ENCODE data around the gene KLK2. TPM values are rescaled to one million over a fixed set of nuclear protein-coding genes. Genes with fewer than 3 reads are reported as not detected.

The KLK2 gene
- polyA plus RNA-seq, 1 experiment, result not detected

DNA sequence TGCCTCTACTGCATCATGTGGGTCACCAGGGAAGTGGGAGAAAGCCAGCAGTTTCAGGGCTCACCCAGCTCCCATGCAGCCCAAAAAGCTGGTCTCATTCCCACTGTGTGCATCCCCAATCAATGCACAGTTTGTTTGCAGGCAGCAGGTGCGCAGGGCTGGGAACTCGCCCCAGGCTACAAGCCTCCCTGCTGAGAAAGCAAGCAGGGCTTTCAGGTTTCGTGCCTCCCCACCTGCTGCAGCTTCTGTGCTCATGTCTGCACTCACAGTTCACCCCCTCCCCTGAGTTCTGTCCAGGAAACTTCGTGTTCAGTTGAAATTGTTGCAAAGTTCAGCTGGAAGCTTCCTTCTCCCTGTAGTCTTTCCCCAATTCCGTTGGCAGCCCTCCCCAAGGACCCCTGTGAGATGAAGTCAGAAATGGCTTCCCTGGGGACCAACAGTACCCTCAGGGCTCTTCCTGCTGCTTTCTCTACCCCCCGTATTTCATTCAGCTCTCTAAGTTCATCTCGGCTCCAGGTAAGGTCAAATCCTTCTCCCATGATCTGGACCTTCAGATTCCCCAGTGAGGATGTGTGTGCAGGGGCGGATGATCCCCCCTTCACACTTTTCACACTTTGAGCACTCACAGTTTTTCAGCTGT is 28.8 kb upstream of the KLK2 start:
- no peak for DNase-seq (ENCODE audit: low read depth, low spot score)
- ChIA-PET POLR2A (no interaction called here), CTCF (no interaction called here)
- Histone ChIP-seq H3K27me3 (ENCODE audit: control insufficient read depth, insufficient read depth, low read length) (no peaks in the 10 kb centered on the region), H3K9me3 (ENCODE audit: control insufficient read depth, insufficient read depth, low read length) (no peaks in the 10 kb centered on the region), H3K4me3 (ENCODE audit: low read depth, low read length) (no peak overlapping the region), H3K27ac (ENCODE audit: low read depth, low read length) (no peak overlapping the region)
- TF ChIP-seq, protein P1, sequence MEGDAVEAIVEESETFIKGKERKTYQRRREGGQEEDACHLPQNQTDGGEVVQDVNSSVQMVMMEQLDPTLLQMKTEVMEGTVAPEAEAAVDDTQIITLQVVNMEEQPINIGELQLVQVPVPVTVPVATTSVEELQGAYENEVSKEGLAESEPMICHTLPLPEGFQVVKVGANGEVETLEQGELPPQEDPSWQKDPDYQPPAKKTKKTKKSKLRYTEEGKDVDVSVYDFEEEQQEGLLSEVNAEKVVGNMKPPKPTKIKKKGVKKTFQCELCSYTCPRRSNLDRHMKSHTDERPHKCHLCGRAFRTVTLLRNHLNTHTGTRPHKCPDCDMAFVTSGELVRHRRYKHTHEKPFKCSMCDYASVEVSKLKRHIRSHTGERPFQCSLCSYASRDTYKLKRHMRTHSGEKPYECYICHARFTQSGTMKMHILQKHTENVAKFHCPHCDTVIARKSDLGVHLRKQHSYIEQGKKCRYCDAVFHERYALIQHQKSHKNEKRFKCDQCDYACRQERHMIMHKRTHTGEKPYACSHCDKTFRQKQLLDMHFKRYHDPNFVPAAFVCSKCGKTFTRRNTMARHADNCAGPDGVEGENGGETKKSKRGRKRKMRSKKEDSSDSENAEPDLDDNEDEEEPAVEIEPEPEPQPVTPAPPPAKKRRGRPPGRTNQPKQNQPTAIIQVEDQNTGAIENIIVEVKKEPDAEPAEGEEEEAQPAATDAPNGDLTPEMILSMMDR (IDR thresholded peaks at IDR 0.05; ENCODE audit: low read depth, low read length), result no peak

DNA sequence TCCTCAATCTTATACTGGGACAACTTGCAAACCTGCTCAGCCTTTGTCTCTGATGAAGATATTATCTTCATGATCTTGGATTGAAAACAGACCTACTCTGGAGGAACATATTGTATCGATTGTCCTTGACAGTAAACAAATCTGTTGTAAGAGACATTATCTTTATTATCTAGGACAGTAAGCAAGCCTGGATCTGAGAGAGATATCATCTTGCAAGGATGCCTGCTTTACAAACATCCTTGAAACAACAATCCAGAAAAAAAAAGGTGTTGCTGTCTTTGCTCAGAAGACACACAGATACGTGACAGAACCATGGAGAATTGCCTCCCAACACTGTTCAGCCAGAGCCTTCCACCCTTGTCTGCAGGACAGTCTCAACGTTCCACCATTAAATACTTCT is 22.5 kb upstream of the KLK2 start:
- Histone ChIP-seq H3K27me3 (ENCODE audit: control insufficient read depth, insufficient read depth, low read length) (no peaks in the 10 kb centered on the region), H3K27ac (ENCODE audit: low read depth, low read length) (no peak overlapping the region), H3K4me3 (ENCODE audit: low read depth, low read length) (no peak overlapping the region), H3K9me3 (ENCODE audit: control insufficient read depth, insufficient read depth, low read length) (no peaks in the 10 kb centered on the region)
- TF ChIP-seq, protein P1 (IDR thresholded peaks at IDR 0.05; ENCODE audit: low read depth, low read length), result no peak
- DNase-seq (ENCODE audit: low read depth, low spot score), result no peak
- POLR2A ChIA-PET, result no interaction called here
- CTCF ChIA-PET, result no interaction called here

DNA sequence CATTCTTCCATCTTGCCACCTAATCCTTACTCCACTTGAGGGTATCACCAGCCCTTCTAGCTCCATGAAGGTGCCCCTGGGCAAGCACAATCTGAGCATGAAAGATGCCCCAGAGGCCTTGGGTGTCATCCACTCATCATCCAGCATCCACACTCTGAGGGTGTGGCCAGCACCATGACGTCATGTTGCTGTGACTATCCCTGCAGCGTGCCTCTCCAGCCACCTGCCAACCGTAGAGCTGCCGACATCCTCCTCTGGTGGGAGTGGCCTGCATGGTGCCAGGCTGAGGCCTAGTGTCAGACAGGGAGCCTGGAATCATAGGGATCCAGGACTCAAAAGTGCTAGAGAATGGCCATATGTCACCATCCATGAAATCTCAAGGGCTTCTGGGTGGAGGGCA is 21.6 kb upstream of the KLK2 start:
- ChIA-PET CTCF (no interaction called here), POLR2A (no interaction called here)
- TF ChIP-seq, protein P1 (IDR thresholded peaks at IDR 0.05; ENCODE audit: low read depth, low read length), result no peak
- Histone ChIP-seq H3K4me3 (ENCODE audit: low read depth, low read length) (no peak overlapping the region), H3K27ac (ENCODE audit: low read depth, low read length) (no peak overlapping the region), H3K27me3 (ENCODE audit: control insufficient read depth, insufficient read depth, low read length) (no peaks in the 10 kb centered on the region), H3K9me3 (ENCODE audit: control insufficient read depth, insufficient read depth, low read length) (no peaks in the 10 kb centered on the region)
- DNase-seq (ENCODE audit: low read depth, low spot score), result no peak

DNA sequence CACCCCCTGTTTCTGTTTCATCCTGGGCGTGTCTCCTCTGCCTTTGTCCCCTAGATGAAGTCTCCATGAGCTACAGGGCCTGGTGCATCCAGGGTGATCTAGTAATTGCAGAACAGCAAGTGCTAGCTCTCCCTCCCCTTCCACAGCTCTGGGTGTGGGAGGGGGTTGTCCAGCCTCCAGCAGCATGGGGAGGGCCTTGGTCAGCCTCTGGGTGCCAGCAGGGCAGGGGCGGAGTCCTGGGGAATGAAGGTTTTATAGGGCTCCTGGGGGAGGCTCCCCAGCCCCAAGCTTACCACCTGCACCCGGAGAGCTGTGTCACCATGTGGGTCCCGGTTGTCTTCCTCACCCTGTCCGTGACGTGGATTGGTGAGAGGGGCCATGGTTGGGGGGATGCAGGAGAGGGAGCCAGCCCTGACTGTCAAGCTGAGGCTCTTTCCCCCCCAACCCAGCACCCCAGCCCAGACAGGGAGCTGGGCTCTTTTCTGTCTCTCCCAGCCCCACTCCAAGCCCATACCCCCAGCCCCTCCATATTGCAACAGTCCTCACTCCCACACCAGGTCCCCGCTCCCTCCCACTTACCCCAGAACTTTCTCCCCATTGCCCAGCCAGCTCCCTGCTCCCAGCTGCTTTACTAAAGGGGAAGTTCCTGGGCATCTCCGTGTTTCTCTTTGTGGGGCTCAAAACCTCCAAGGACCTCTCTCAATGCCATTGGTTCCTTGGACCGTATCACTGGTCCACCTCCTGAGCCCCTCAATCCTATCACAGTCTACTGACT is 18.4 kb upstream of the KLK2 start, which contains the start of gene KLK3:
Gene KLK3 (plus strand): TSS at position 280 of the 775 bp plus-strand sequence. CDS start 41 bp downstream, at position 321.
- Histone ChIP-seq H3K27me3 (ENCODE audit: control insufficient read depth, insufficient read depth, low read length) (peaks cover 2% of the 10 kb centered on the region), H3K27ac (ENCODE audit: low read depth, low read length) (no peak within 1 kb of the TSS), H3K4me3 (ENCODE audit: low read depth, low read length) (no peak within 1 kb of the TSS), H3K9me3 (ENCODE audit: control insufficient read depth, insufficient read depth, low read length) (no peaks in the 10 kb centered on the region)
- CTCF ChIA-PET, result no interaction called here
- POLR2A ChIA-PET, result no interaction called here
- TF ChIP-seq, protein P1 (IDR thresholded peaks at IDR 0.05; ENCODE audit: low read depth, low read length), result no peak
- DNase-seq (ENCODE audit: low read depth, low spot score), result no peak

DNA sequence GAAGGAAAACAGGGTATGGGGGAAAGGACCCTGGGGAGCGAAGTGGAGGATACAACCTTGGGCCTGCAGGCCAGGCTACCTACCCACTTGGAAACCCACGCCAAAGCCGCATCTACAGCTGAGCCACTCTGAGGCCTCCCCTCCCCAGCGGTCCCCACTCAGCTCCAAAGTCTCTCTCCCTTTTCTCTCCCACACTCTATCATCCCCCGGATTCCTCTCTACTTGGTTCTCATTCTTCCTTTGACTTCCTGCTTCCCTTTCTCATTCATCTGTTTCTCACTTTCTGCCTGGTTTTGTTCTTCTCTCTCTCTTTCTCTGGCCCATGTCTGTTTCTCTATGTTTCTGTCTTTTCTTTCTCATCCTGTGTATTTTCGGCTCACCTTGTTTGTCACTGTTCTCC is 15.9 kb upstream of the KLK2 start:
- no peak for DNase-seq (ENCODE audit: low read depth, low spot score)
- POLR2A ChIA-PET, result no interaction called here
- H3K9me3 ChIP-seq (ENCODE audit: control insufficient read depth, insufficient read depth, low read length), result no peaks in the 10 kb centered on the region
- no peak overlapping the region for H3K27ac ChIP-seq (ENCODE audit: low read depth, low read length)
- H3K27me3 ChIP-seq (ENCODE audit: control insufficient read depth, insufficient read depth, low read length), result peaks cover 4% of the 10 kb centered on the region
- H3K4me3 ChIP-seq (ENCODE audit: low read depth, low read length), result no peak overlapping the region
- TF ChIP-seq, protein P1 (IDR thresholded peaks at IDR 0.05; ENCODE audit: low read depth, low read length), result no peak
- CTCF ChIA-PET, result interaction anchor here (0.6 kb wide), 1 partner anchor 504 kb away, joined by 3 read pairs; no protein-coding TSS in a partner anchor
